ENCODE results near the gene MCUB. TPM values are rescaled to one million over a fixed set of nuclear protein-coding genes. Genes with fewer than 3 reads are reported as not detected.

The MCUB gene
- total and polyA plus RNA-seq, 4 donors: 1.3 to 4.9 (median 1.9) TPM

- peaks cover 0 to 8% (median 2%) of the 10 kb centered on the region in 4 donors for H3K36me3 ChIP-seq (ENCODE audit: control insufficient read depth in 4 of 4, insufficient read depth in 3 of 4, low read depth in 1 of 4, low read length in 3 of 4)
- H3K4me3 ChIP-seq (ENCODE audit: low read depth in 1 of 3, low read length in 3 of 3): no peak overlapping the region
- H3K4me1 ChIP-seq (ENCODE audit: control insufficient read depth in 4 of 4, insufficient read depth in 4 of 4, low read length in 3 of 4): no peaks in the 10 kb centered on the region
- 97% methylated on average over 6 of the region's 6 CpGs for WGBS
- no peak for DNase-seq (ENCODE audit: low spot score)
- TF ChIP-seq NR2F2 (IDR thresholded peaks at IDR 0.05) (no peak), REST (IDR thresholded peaks at IDR 0.05) (no peak), ZBTB33 (IDR thresholded peaks at IDR 0.05) (no peak), FOXA1 (IDR thresholded peaks at IDR 0.05) (no peak), CTCF (IDR thresholded peaks at IDR 0.05; ENCODE audit: low read depth, low read length, missing input control) (no peak)
- no peaks in the 10 kb centered on the region for H3K27me3 ChIP-seq (ENCODE audit: control insufficient read depth in 4 of 4, insufficient read depth in 4 of 4, low read length in 3 of 4)
- no peak overlapping the region for H3K9ac ChIP-seq (ENCODE audit: low read depth in 1 of 2, low read length in 2 of 2)
- H3K27ac ChIP-seq (ENCODE audit: low read depth in 1 of 2, low read length in 2 of 2): no peak overlapping the region
- no peaks in the 10 kb centered on the region for H3K9me3 ChIP-seq (ENCODE audit: control insufficient read depth in 4 of 4, low read length in 3 of 4)
Measured at GRCh38 chr4:109683621-109684253, 123.7 kb downstream of the MCUB start.

- peaks cover 0 to 8% (median 3%) of the 10 kb centered on the region in 4 donors for H3K36me3 ChIP-seq (ENCODE audit: control insufficient read depth in 4 of 4, insufficient read depth in 3 of 4, low read depth in 1 of 4, low read length in 3 of 4)
- no peaks in the 10 kb centered on the region for H3K27me3 ChIP-seq (ENCODE audit: control insufficient read depth in 4 of 4, insufficient read depth in 4 of 4, low read length in 3 of 4)
- H3K4me3 ChIP-seq (ENCODE audit: low read depth in 1 of 3, low read length in 3 of 3): no peak overlapping the region
- H3K4me1 ChIP-seq (ENCODE audit: control insufficient read depth in 4 of 4, insufficient read depth in 4 of 4, low read length in 3 of 4): no peaks in the 10 kb centered on the region
- H3K9ac ChIP-seq (ENCODE audit: low read depth in 1 of 2, low read length in 2 of 2): no peak overlapping the region
- no peaks in the 10 kb centered on the region for H3K9me3 ChIP-seq (ENCODE audit: control insufficient read depth in 4 of 4, low read length in 3 of 4)
- no peak for DNase-seq (ENCODE audit: low spot score)
- no peak overlapping the region for H3K27ac ChIP-seq (ENCODE audit: low read depth in 1 of 2, low read length in 2 of 2)
- TF ChIP-seq ZBTB33 (IDR thresholded peaks at IDR 0.05): no peak
- TF ChIP-seq CTCF (IDR thresholded peaks at IDR 0.05; ENCODE audit: low read depth, low read length, missing input control): no peak
- no peak for TF ChIP-seq SP1 (IDR thresholded peaks at IDR 0.05)
- no peak for TF ChIP-seq HNF4A (conservative IDR thresholded peaks at IDR 0.05)
- TF ChIP-seq HNF4G (IDR thresholded peaks at IDR 0.05): no peak
- no peak for TF ChIP-seq GABPA (IDR thresholded peaks at IDR 0.05 in 1 of 2, conservative IDR thresholded peaks at IDR 0.05 in 1 of 2)
- TF ChIP-seq ATF3 (IDR thresholded peaks at IDR 0.05): no peak
- TF ChIP-seq JUND (IDR thresholded peaks at IDR 0.05): no peak
- no peak for TF ChIP-seq MAX (IDR thresholded peaks at IDR 0.05)
- no peak for TF ChIP-seq EGR1 (IDR thresholded peaks at IDR 0.05; ENCODE audit: low read depth in 2 of 2)
- no peak for TF ChIP-seq FOXA2 (IDR thresholded peaks at IDR 0.05)
- TF ChIP-seq NR2F2 (IDR thresholded peaks at IDR 0.05): no peak
- no peak for TF ChIP-seq FOXA1 (IDR thresholded peaks at IDR 0.05)
- TF ChIP-seq REST (IDR thresholded peaks at IDR 0.05): no peak
Measured at GRCh38 chr4:109684727-109685126, 124.7 kb downstream of the MCUB start.
